Astrocyte (in vitro differentiated cells and primary cell): ENCODE measurements around the gene ANTXR2.

Experiments used
- CTCF ChIP-seq: IDR thresholded peaks from 2 replicates; pipeline ENCODE4 v1.5.1; 2011; ENCODE audit warnings: low read depth, mild to moderate bottlenecking, inconsistent platforms, low read length, moderate library complexity; ENCODE audit not compliant: insufficient read depth
- EZH2 ChIP-seq: IDR thresholded peaks from 2 replicates; pipeline ENCODE4 v1.6.1; 2012; ENCODE audit warnings: mild to moderate bottlenecking, low read length, inconsistent platforms; ENCODE audit not compliant: insufficient read depth

- TF ChIP-seq CTCF = no peak
- no peak for TF ChIP-seq EZH2
These were observed 201.1 kb downstream of the ANTXR2 start for GRCh38 chr4:79871961-79872360.
